Endothelial cell of umbilical vein (primary cell): Measurements from ENCODE around the gene YWHAH. TPM values are rescaled to one million over a fixed set of nuclear protein-coding genes. Genes with fewer than 3 reads are reported as not detected.

ENCODE experiments used
- BruUV-seq: library from RNA; stranded (reverse); fragments of 400-500 nt; replicated peaks from 2 replicates; lab custom pipeline; 2021; lab: Mats Ljungman, UMichigan
- CTCF ChIA-PET: fragments of 300-600, 350-600 bp; sonication (Branson Sonifier 250); formaldehyde crosslinking; loops from one replicate; lab custom pipeline; 2021; ENCODE audit warnings: antibody characterized with exemption, inconsistent platforms; lab: Charles Lee
- POLR2A ChIA-PET: fragments of 300-600, 350-600 bp; sonication (Branson Sonifier 250); formaldehyde crosslinking; loops from one replicate; lab custom pipeline; 2021; ENCODE audit warnings: antibody characterized with exemption, inconsistent platforms; lab: Charles Lee
- DNase-seq: peaks from one replicate; pipeline ENCODE4 v3.0.0-alpha.2; 2011; ENCODE audit warnings: low read depth, low spot score
- FAIRE-seq: peaks from 2 replicates; lab custom pipeline; 2011; peaks lifted over from hg19 to GRCh38; lab: Jason Lieb, UNC
- H2AFZ ChIP-seq: 2 replicates; pipeline ENCODE4 v1.6.0; 2012; ENCODE audit warnings: low read depth, low read length, control low read depth, inconsistent platforms
- H3K27ac ChIP-seq: 2 replicates; pipeline ENCODE4 v1.5.1; 2011; ENCODE audit warnings: low read depth, mild to moderate bottlenecking, control low read depth, low read length, moderate library complexity; ENCODE audit not compliant: insufficient read depth
- H3K27me3 ChIP-seq, 2 experiments: 2 replicates each; pipeline versions ENCODE4 v1.6.0 to v1.6.1; 2011; ENCODE audit warnings: low read length in 2 of 2, mixed read lengths in 1 of 2; ENCODE audit not compliant: control insufficient read depth in 2 of 2, insufficient read depth in 2 of 2
- H3K36me3 ChIP-seq, 2 experiments: 2 replicates in 1 of 2; 3 replicates in 1 of 2; pipeline ENCODE4 v1.5.1; 2011; ENCODE audit warnings: low read length in 2 of 2, mild to moderate bottlenecking in 1 of 2, moderate library complexity in 1 of 2; ENCODE audit not compliant: control insufficient read depth in 2 of 2, insufficient read depth in 2 of 2; ENCODE audit errors: extremely low read depth in 1 of 2
- H3K4me1 ChIP-seq: 3 replicates; pipeline ENCODE4 v1.5.1; 2011; ENCODE audit warnings: mild to moderate bottlenecking, low read length; ENCODE audit not compliant: control insufficient read depth, insufficient read depth; ENCODE audit errors: extremely low read depth
- H3K4me2 ChIP-seq: 2 replicates; pipeline ENCODE4 v1.6.1; 2011; ENCODE audit warnings: low read length, control low read depth, mixed read lengths; ENCODE audit not compliant: insufficient read depth
- H3K4me3 ChIP-seq, 3 experiments: fragments of 200-600 bp in 1 of 3; sonication (generic), shearing (Covaris generic) in 1 of 3; replicated peaks in 1 of 3; 2 replicates each; pipeline ENCODE4 v1.5.1; 2011 to 2016; ENCODE audit warnings: control low read depth in 3 of 3, low read length in 3 of 3, mild to moderate bottlenecking in 2 of 3, inconsistent platforms in 1 of 3, low read depth in 1 of 3, moderate library complexity in 1 of 3; ENCODE audit not compliant: insufficient read depth in 1 of 3
- H3K79me2 ChIP-seq: 2 replicates; pipeline ENCODE4 v1.6.0; 2012; ENCODE audit warnings: low read length, inconsistent platforms; ENCODE audit not compliant: control insufficient read depth, insufficient read depth
- H3K9ac ChIP-seq: replicated peaks from 2 replicates; pipeline ENCODE3; 2011; ENCODE audit warnings: low read length, control low read depth; ENCODE audit not compliant: insufficient read depth; ENCODE audit errors: extremely low read depth
- H3K9me1 ChIP-seq: replicated peaks from 3 replicates; pipeline ENCODE4 v1.6.0; 2011; ENCODE audit warnings: mild to moderate bottlenecking, low read length; ENCODE audit not compliant: control insufficient read depth, insufficient read depth; ENCODE audit errors: extremely low read depth
- H3K9me3 ChIP-seq: replicated peaks from 2 replicates; pipeline ENCODE4 v1.5.1; 2012; ENCODE audit warnings: low read length, inconsistent platforms; ENCODE audit not compliant: control insufficient read depth, insufficient read depth
- H4K20me1 ChIP-seq: replicated peaks from 2 replicates; pipeline ENCODE3; 2011; ENCODE audit warnings: mild to moderate bottlenecking, low read length; ENCODE audit not compliant: control insufficient read depth, insufficient read depth; ENCODE audit errors: extremely low read depth
- EZH2 ChIP-seq: IDR thresholded peaks from 2 replicates; pipeline ENCODE4 v1.6.1; 2012; ENCODE audit warnings: borderline replicate concordance, low read depth, mild to moderate bottlenecking, moderate library complexity, low read length, inconsistent platforms; ENCODE audit not compliant: severe bottlenecking
- FOS ChIP-seq: IDR thresholded peaks from 2 replicates; pipeline ENCODE4 v1.6.1; 2011; ENCODE audit warnings: mild to moderate bottlenecking, low read length, moderate library complexity, borderline replicate concordance; ENCODE audit not compliant: insufficient read depth
- GATA2 ChIP-seq: IDR thresholded peaks from 2 replicates; pipeline ENCODE4 v1.7.0; 2011; ENCODE audit warnings: low read depth, mild to moderate bottlenecking, moderate library complexity, mixed read lengths, low read length; ENCODE audit not compliant: insufficient read length, insufficient read depth
- JUN ChIP-seq: IDR thresholded peaks from 2 replicates; pipeline ENCODE4 v1.6.1; 2011; ENCODE audit warnings: borderline replicate concordance, low read depth; ENCODE audit not compliant: insufficient read length, insufficient read depth
- MYC ChIP-seq: IDR thresholded peaks from one replicate; pipeline ENCODE4 v1.6.1; 2011; ENCODE audit warnings: mild to moderate bottlenecking, low read depth, low read length
- POLR2A ChIP-seq: IDR thresholded peaks from 2 replicates; pipeline ENCODE4 v1.6.1; 2012; ENCODE audit warnings: low read depth, mild to moderate bottlenecking, control low read depth, low read length
- dilution Hi-C: fragments of 300-500 bp; cut with MboI; formaldehyde crosslinking; loops from one replicate; pipeline ENCODE4 v1.15.0; 2019; ENCODE audit warnings: low sequenced_read_pairs; ENCODE audit not compliant: extremely low pct_ligation_motif_present
- intact Hi-C: fragments of 100-400 bp; cut with micrococcal nuclease; formaldehyde crosslinking; loops from one replicate; pipeline ENCODE4 v1.10.0; 2022
- polyA plus RNA-seq, 4 experiments: library from polyadenylated mRNA; depleted of rRNA in 3 of 4; stranded (reverse) in 3 of 4; unstranded in 1 of 4; fragments of >200 nt; gene quantifications; 2 replicates each; pipeline versions ENCODE4 v1.2.1 to v1.2.3, GENCODE V29; 2011 to 2012; ENCODE audit warnings: missing spikeins in 1 of 4
- total RNA-seq: library from RNA; stranded (reverse); gene quantifications from 2 replicates; pipeline ENCODE4 v1.2.3, GENCODE V29; 2021
- TF ChIP-seq, protein P1 (sequence below): IDR thresholded peaks from 2 replicates; pipeline ENCODE4 v1.6.1; 2011; ENCODE audit not compliant: insufficient read depth, insufficient read length

Gene YWHAH
- total and polyA plus RNA-seq, 2 donors (not counting 3 experiments of a cell fraction or from before 2014, with no cell fraction given), result 73.6 to 170 TPM

DNA sequence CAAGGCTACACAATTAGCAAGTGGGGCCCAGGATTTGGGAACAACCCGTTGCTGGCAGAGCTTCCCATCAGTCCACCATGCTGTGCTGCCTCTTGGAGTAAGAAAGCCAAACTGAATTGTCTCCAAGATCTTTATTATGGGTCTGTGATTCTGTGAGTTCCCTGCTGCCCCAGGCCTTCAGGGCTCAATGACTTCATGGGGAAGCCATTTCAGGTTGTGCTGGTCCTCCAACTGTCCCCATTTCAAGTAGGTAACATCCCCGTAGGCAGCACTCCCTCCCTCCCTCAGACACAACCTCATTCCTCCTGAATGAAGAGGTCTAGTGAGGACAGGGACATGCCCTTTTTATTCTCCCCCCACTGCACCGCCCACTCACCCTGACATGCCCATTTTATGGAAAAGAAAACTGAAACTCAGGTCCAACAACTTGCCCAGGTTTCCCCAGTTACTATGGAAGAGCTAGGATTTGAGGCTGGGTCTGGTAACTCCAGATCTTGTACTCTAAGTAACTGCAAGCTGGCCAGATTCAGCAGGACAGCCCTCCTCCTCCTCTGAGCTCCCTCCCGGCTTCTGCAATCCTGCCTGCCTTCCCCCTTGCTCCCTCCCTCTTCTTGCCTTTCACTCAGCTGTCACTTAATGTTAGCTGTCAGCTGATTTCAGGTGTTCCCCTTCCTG lies 8.2 kb upstream of the YWHAH start:
- Histone ChIP-seq H3K36me3 (no peaks in the 10 kb centered on the region), H3K4me3 (no peak overlapping the region), H3K79me2 (no peaks in the 10 kb centered on the region), H3K4me1 (no peaks in the 10 kb centered on the region), H4K20me1 (no peaks in the 10 kb centered on the region), H3K4me2 (no peak overlapping the region), H3K27me3 (peaks cover 0 to 12% of the 10 kb centered on the region in 2 experiments), H3K9me3 (no peaks in the 10 kb centered on the region), H3K9me1 (no peaks in the 10 kb centered on the region), H2AFZ (no peak overlapping the region), H3K27ac (no peak overlapping the region), H3K9ac (no peak overlapping the region)
- ChIA-PET POLR2A (no interaction called here), CTCF (interaction anchor here (1.5 kb wide), 1 partner anchor 65 kb away, joined by 3 read pairs; no protein-coding TSS in a partner anchor)
- dilution Hi-C loops (no loop called here), intact Hi-C loops (no loop called here)
- no peak for TF ChIP-seq FOS
- TF ChIP-seq JUN, result no peak
- TF ChIP-seq, protein P1, sequence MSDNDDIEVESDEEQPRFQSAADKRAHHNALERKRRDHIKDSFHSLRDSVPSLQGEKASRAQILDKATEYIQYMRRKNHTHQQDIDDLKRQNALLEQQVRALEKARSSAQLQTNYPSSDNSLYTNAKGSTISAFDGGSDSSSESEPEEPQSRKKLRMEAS, result no peak
- no peak for TF ChIP-seq POLR2A
- no peak for TF ChIP-seq GATA2
- TF ChIP-seq EZH2, result no peak
- no peak for DNase-seq
- no TSS peak for BruUV-seq
- no peak for FAIRE-seq

DNA sequence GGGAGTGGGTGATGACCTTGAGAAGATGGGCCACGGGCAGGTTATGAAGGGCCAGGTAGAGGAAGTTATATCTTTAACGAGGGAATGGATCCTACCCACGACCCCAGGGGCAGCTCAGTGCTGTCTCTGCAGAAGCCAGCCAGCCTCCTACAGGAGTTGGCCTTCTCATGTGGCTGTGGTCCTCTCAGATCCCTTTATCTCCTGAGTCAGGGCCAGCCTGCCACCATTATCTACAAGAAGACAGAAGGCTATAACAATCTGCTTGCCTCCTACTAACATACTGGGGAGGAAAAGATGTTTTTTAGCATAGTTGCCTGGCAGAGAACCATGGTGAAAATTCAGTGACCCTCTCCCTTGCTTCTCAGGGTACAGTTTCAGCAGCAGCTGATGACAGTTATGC lies 7.0 kb upstream of the YWHAH start:
- Histone ChIP-seq H3K9me3 (no peaks in the 10 kb centered on the region), H3K79me2 (no peaks in the 10 kb centered on the region), H3K9ac (no peak overlapping the region), H3K4me2 (no peak overlapping the region), H3K27ac (no peak overlapping the region), H3K4me3 (no peak overlapping the region), H4K20me1 (no peaks in the 10 kb centered on the region), H3K9me1 (no peaks in the 10 kb centered on the region), H3K36me3 (no peaks in the 10 kb centered on the region), H2AFZ (no peak overlapping the region), H3K4me1 (no peaks in the 10 kb centered on the region), H3K27me3 (peaks cover 0 to 9% of the 10 kb centered on the region in 2 experiments)
- TF ChIP-seq FOS (no peak), MYC (no peak)
- TF ChIP-seq, protein P1, result no peak
- intact Hi-C loops, result no loop called here
- FAIRE-seq, result no peak
- dilution Hi-C loops, result no loop called here
- no TSS peak for BruUV-seq
- CTCF ChIA-PET, result interaction anchor here (1.7 kb wide), 1 partner anchor 33 kb away, joined by 5 read pairs; no protein-coding TSS in a partner anchor
- POLR2A ChIA-PET, result no interaction called here
- DNase-seq, result no peak
